NCI-H2196 treated with DMSO at 0.1 percent for 48 hours (cell line): ENCODE measurements around the gene DACH1.

Experiments
- DNase-seq: peaks from one replicate; lab custom pipeline; 2025; ENCODE audit not compliant: unreplicated experiment; lab: John Stamatoyannopoulos, UW

DACH1 gene

GRCh38 chr13:71632721-71633120 is 234.3 kb downstream of the DACH1 start:
- no peak for DNase-seq

- DNase-seq, result no peak
Measured at GRCh38 chr13:71632206-71632605, 234.8 kb downstream of the DACH1 start.

- no peak for DNase-seq
Measured at GRCh38 chr13:71629167-71629566, 237.8 kb downstream of the DACH1 start.

GRCh38 chr13:71626421-71627117 is 240.4 kb downstream of the DACH1 start:
- no peak for DNase-seq

GRCh38 chr13:71625694-71626093 is 241.3 kb downstream of the DACH1 start:
- DNase-seq, result no peak

GRCh38 chr13:71624653-71625600 is 242.1 kb downstream of the DACH1 start:
- DNase-seq, result no peak

GRCh38 chr13:71621174-71622124 is 245.6 kb downstream of the DACH1 start:
- DNase-seq, result no peak

GRCh38 chr13:71619096-71619495 is 247.9 kb downstream of the DACH1 start:
- DNase-seq, result no peak

- no peak for DNase-seq
Measured at GRCh38 chr13:71618159-71618558, 248.8 kb downstream of the DACH1 start.

GRCh38 chr13:71617265-71617664 is 249.7 kb downstream of the DACH1 start:
- DNase-seq, result no peak

GRCh38 chr13:71613066-71613745 is 253.8 kb downstream of the DACH1 start:
- no peak for DNase-seq

GRCh38 chr13:71611292-71611691 is 255.7 kb downstream of the DACH1 start:
- DNase-seq, result no peak

GRCh38 chr13:71610876-71611275 is 256.1 kb downstream of the DACH1 start:
- no peak for DNase-seq

GRCh38 chr13:71609271-71609670 is 257.7 kb downstream of the DACH1 start:
- DNase-seq, result no peak

GRCh38 chr13:71607575-71607974 is 259.4 kb downstream of the DACH1 start:
- no peak for DNase-seq

GRCh38 chr13:71606818-71607217 is 260.2 kb downstream of the DACH1 start:
- no peak for DNase-seq

- no peak for DNase-seq
Measured at GRCh38 chr13:71605744-71606143, 261.3 kb downstream of the DACH1 start.

- DNase-seq, result no peak
Measured at GRCh38 chr13:71603255-71603654, 263.7 kb downstream of the DACH1 start.

- DNase-seq, result no peak
Measured at GRCh38 chr13:71602344-71602743, 264.7 kb downstream of the DACH1 start.

- no peak for DNase-seq
Measured at GRCh38 chr13:71597150-71597549, 269.9 kb downstream of the DACH1 start.
